OCI-LY3 (cell line): ENCODE measurements around the gene PTGDR.

ENCODE experiments used
- CTCF ChIP-seq: fragments of 200-600, 300-600 bp; sonication (generic); IDR thresholded peaks from 2 replicates; pipeline ENCODE4 v1.5.1; 2014; ENCODE audit warnings: antibody characterized with exemption, low read length, low read depth
- EZH2phosphoT487 ChIP-seq: fragments of 200-600 bp; shearing (Covaris generic); IDR thresholded peaks from 2 replicates; pipeline ENCODE4 v1.6.1; 2018; ENCODE audit warnings: antibody characterized with exemption, mixed run types, low read depth

- TF ChIP-seq CTCF (no peak), EZH2phosphoT487 (no peak)
Observed at GRCh38 chr14:52269982-52270381, 2.5 kb downstream of the PTGDR start.
